Esophagus mucosa (tissue), 1 donor: Measurements from ENCODE around the gene EIF4G1. TPM values are rescaled to one million over a fixed set of nuclear protein-coding genes. Genes with fewer than 3 reads are reported as not detected.

Source experiments
- ATAC-seq: fragments of 200-7000 bp; cut with Tn5 transposase; one replicate; pipeline ENCODE4 v1.9.1; 2020
- total RNA-seq: library from RNA; stranded (reverse); gene quantifications from one replicate; pipeline ENCODE4 v1.2.4, GENCODE V29; 2023
- donor health status: DM: yes; HTN: yes; CAD: no.

Gene EIF4G1
- total RNA-seq, 1 donor from 2014 or later: 339 TPM

- ATAC-seq: no peak
These were observed 5.7 kb upstream of the EIF4G1 start for GRCh38 chr3:184308744-184309143.

GRCh38 chr3:184311633-184312032 lies 2.8 kb upstream of the EIF4G1 start:
- no peak for ATAC-seq

GRCh38 chr3:184314700-184315542 lies 515 bp downstream of the EIF4G1 start:
- ATAC-seq: peak; percentile 68

- ATAC-seq: no peak
These were observed 1.1 kb downstream of the EIF4G1 start for GRCh38 chr3:184315543-184315867.

- ATAC-seq: peak; percentile 9
These were observed 1.7 kb downstream of the EIF4G1 start for GRCh38 chr3:184315871-184316661.

- ATAC-seq: no peak
These were observed 2.4 kb downstream of the EIF4G1 start for GRCh38 chr3:184316792-184317191.

- ATAC-seq: no peak
These were observed 2.8 kb downstream of the EIF4G1 start for GRCh38 chr3:184317201-184317600.

- ATAC-seq: peak; percentile 86
These were observed 5.7 kb downstream of the EIF4G1 start for GRCh38 chr3:184320104-184320445.

- no peak for ATAC-seq
These were observed 7.3 kb downstream of the EIF4G1 start for GRCh38 chr3:184321666-184322065.

GRCh38 chr3:184322731-184323487 lies 8.5 kb downstream of the EIF4G1 start:
- no peak for ATAC-seq

- no peak for ATAC-seq
These were observed 9.3 kb downstream of the EIF4G1 start for GRCh38 chr3:184323696-184324095.

- no peak for ATAC-seq
These were observed 10.9 kb downstream of the EIF4G1 start for GRCh38 chr3:184325269-184325668.

- ATAC-seq: peak; percentile 17
These were observed 11.4 kb downstream of the EIF4G1 start for GRCh38 chr3:184325715-184326369.

- ATAC-seq: no peak
These were observed 12.8 kb downstream of the EIF4G1 start for GRCh38 chr3:184327171-184327570.

GRCh38 chr3:184328516-184328915 lies 14.1 kb downstream of the EIF4G1 start:
- ATAC-seq: no peak

GRCh38 chr3:184332370-184333090 lies 18.1 kb downstream of the EIF4G1 start:
- no peak for ATAC-seq

GRCh38 chr3:184333190-184333589 lies 18.8 kb downstream of the EIF4G1 start:
- ATAC-seq: no peak

- ATAC-seq: no peak
These were observed 19.3 kb downstream of the EIF4G1 start for GRCh38 chr3:184333700-184334099.

GRCh38 chr3:184334470-184335158 lies 20.2 kb downstream of the EIF4G1 start:
- peak; percentile 49 for ATAC-seq

- ATAC-seq: no peak
These were observed 20.9 kb downstream of the EIF4G1 start for GRCh38 chr3:184335291-184335660.
